ENCODE results near the gene TYMS.

The TYMS gene

GRCh38 chr18:649341-649740 is 8.1 kb upstream of the TYMS start:
- no peak for DNase-seq

GRCh38 chr18:650428-650858 is 7.0 kb upstream of the TYMS start:
- DNase-seq: no peak

GRCh38 chr18:652131-652530 is 5.3 kb upstream of the TYMS start:
- DNase-seq: no peak

GRCh38 chr18:653512-653911 is 3.9 kb upstream of the TYMS start:
- no peak for DNase-seq

GRCh38 chr18:654601-655000 is 2.9 kb upstream of the TYMS start:
- no peak for DNase-seq

GRCh38 chr18:655445-655844 is 2.0 kb upstream of the TYMS start:
- no peak for DNase-seq

GRCh38 chr18:658001-658946 is 821 bp downstream of the TYMS start:
- peak; percentile 72 for DNase-seq

- no peak for DNase-seq
Observed at GRCh38 chr18:658947-659533, 1.6 kb downstream of the TYMS start.

- no peak for DNase-seq
Observed at GRCh38 chr18:659597-659996, 2.1 kb downstream of the TYMS start.

GRCh38 chr18:662197-662596 is 4.7 kb downstream of the TYMS start:
- DNase-seq: no peak

- DNase-seq: no peak
Observed at GRCh38 chr18:666177-666576, 8.7 kb downstream of the TYMS start.

GRCh38 chr18:666628-667027 is 9.2 kb downstream of the TYMS start:
- no peak for DNase-seq

GRCh38 chr18:668260-668659 is 10.8 kb downstream of the TYMS start:
- DNase-seq: no peak

GRCh38 chr18:669077-669476 is 11.6 kb downstream of the TYMS start:
- no peak for DNase-seq

GRCh38 chr18:670522-670921 is 13.1 kb downstream of the TYMS start:
- DNase-seq: no peak

- DNase-seq: no peak
Observed at GRCh38 chr18:671405-671804, 14.0 kb downstream of the TYMS start.

- no peak for DNase-seq
Observed at GRCh38 chr18:673317-673716, 15.9 kb downstream of the TYMS start.

GRCh38 chr18:673769-674168 is 16.3 kb downstream of the TYMS start:
- no peak for DNase-seq

- DNase-seq: no peak
Observed at GRCh38 chr18:675307-675706, 17.9 kb downstream of the TYMS start.

GRCh38 chr18:676069-676468 is 18.6 kb downstream of the TYMS start:
- no peak for DNase-seq

- no peak for DNase-seq
Observed at GRCh38 chr18:676736-677135, 19.3 kb downstream of the TYMS start.

GRCh38 chr18:677145-677544 is 19.7 kb downstream of the TYMS start:
- no peak for DNase-seq

GRCh38 chr18:677951-678381 is 20.5 kb downstream of the TYMS start:
- no peak for DNase-seq

GRCh38 chr18:678482-679182 is 21.2 kb downstream of the TYMS start:
- DNase-seq: no peak

Data from NCI-H1417 treated with DMSO at 0.1 percent for 48 hours (cell line).